Fibroblast of villous mesenchyme (primary cell): Measurements from ENCODE around the gene SMAP2. TPM values are rescaled to one million over a fixed set of nuclear protein-coding genes. Genes with fewer than 3 reads are reported as not detected.

ENCODE experiments used
- DNase-seq: peaks from one replicate; pipeline ENCODE4 v3.0.0-alpha.2; 2010; ENCODE audit warnings: low read depth
- H3K4me3 ChIP-seq: 2 replicates; pipeline ENCODE4 v1.5.1; 2011; ENCODE audit warnings: low read depth, mild to moderate bottlenecking, low read length
- CTCF ChIP-seq: IDR thresholded peaks from 2 replicates; pipeline ENCODE4 v1.5.1; 2012; ENCODE audit warnings: low read depth, mild to moderate bottlenecking, low read length; ENCODE audit not compliant: insufficient read depth
- total RNA-seq: library from RNA; depleted of rRNA; stranded (reverse); fragments of >200 nt; gene quantifications from 2 replicates; pipeline ENCODE4 v1.2.3, GENCODE V29; 2012

Gene SMAP2
- total RNA-seq, 1 donor = 19.4 TPM

GRCh38 chr1:40421431-40422384, 48.2 kb downstream of the SMAP2 start:
- peak; percentile 70 for DNase-seq
- no peak for TF ChIP-seq CTCF
- H3K4me3 ChIP-seq = no peak overlapping the region

- peak; percentile 10 for DNase-seq
- no peak for TF ChIP-seq CTCF
- no peak overlapping the region for H3K4me3 ChIP-seq
These were observed 49.2 kb downstream of the SMAP2 start for GRCh38 chr1:40422630-40423263.

- peak; percentile 13 for DNase-seq
- no peak for TF ChIP-seq CTCF
- H3K4me3 ChIP-seq = no peak overlapping the region
These were observed 49.7 kb downstream of the SMAP2 start for GRCh38 chr1:40423264-40423642.

- TF ChIP-seq CTCF = no peak
- DNase-seq = no peak
- H3K4me3 ChIP-seq = no peak overlapping the region
These were observed 50.6 kb downstream of the SMAP2 start for GRCh38 chr1:40423951-40424618.

- no peak overlapping the region for H3K4me3 ChIP-seq
- TF ChIP-seq CTCF = no peak
- no peak for DNase-seq
These were observed 51.7 kb downstream of the SMAP2 start for GRCh38 chr1:40425198-40425597.

- H3K4me3 ChIP-seq = no peak overlapping the region
- DNase-seq = no peak
- TF ChIP-seq CTCF = no peak
These were observed 57.9 kb downstream of the SMAP2 start for GRCh38 chr1:40431385-40431784.
